CD4-positive, CD25-positive, alpha-beta regulatory T cell (primary cell): ENCODE measurements around the gene NOS1. TPM values are rescaled to one million over a fixed set of nuclear protein-coding genes. Genes with fewer than 3 reads are reported as not detected.

Experiments
- ATAC-seq, 2 donors: fragments of 150-1000 bp; cut with Tn5 transposase; one replicate each; pipeline ENCODE4 v1.10.0; 2021; ENCODE audit warnings: low read depth in 2 of 2, moderate number of reproducible peaks in 2 of 2, moderate library complexity in 1 of 2
- DNase-seq, 3 donors: peaks; one replicate each; pipeline versions ENCODE4 v3.0.0 to v3.0.0-alpha.2; 2012 to 2022; ENCODE audit warnings: mixed read lengths in 1 of 3
- H3K27ac ChIP-seq: one replicate; pipeline ENCODE4 v1.7.0; 2013; ENCODE audit warnings: mild to moderate bottlenecking, low read length; ENCODE audit not compliant: insufficient read depth, poor library complexity, severe bottlenecking
- H3K27me3 ChIP-seq: one replicate; pipeline ENCODE4 v1.7.0; 2013; ENCODE audit warnings: low read length; ENCODE audit not compliant: control insufficient read depth, insufficient read depth
- H3K36me3 ChIP-seq: one replicate; pipeline ENCODE4 v1.7.0; 2013; ENCODE audit warnings: mild to moderate bottlenecking, low read length, moderate library complexity; ENCODE audit not compliant: control insufficient read depth, insufficient read depth
- H3K4me1 ChIP-seq: 2 replicates; pipeline ENCODE4 v1.7.0; 2013; ENCODE audit warnings: mild to moderate bottlenecking, low read length; ENCODE audit not compliant: insufficient read depth, control insufficient read depth, poor library complexity, severe bottlenecking
- H3K4me3 ChIP-seq: one replicate; pipeline ENCODE4 v1.7.0; 2013; ENCODE audit warnings: low read depth, mild to moderate bottlenecking, low read length, moderate library complexity
- H3K9me3 ChIP-seq, 2 experiments: 1 replicate in 1 of 2; 2 replicates in 1 of 2; pipeline ENCODE4 v1.7.0; 2013; ENCODE audit warnings: low read length in 2 of 2, mild to moderate bottlenecking in 1 of 2, moderate library complexity in 1 of 2; ENCODE audit not compliant: control insufficient read depth in 2 of 2
- H3K27ac Mint-ChIP-seq, 3 donors: one replicate each; pipeline ENCODE4 v1.8.0; 2020 to 2022; ENCODE audit warnings: mild to moderate bottlenecking in 3 of 3, mixed read lengths in 3 of 3, moderate library complexity in 2 of 3
- H3K27me3 Mint-ChIP-seq: one replicate; pipeline ENCODE4 v1.8.0; 2022; ENCODE audit warnings: mild to moderate bottlenecking, mixed read lengths
- H3K36me3 Mint-ChIP-seq: one replicate; pipeline ENCODE4 v1.8.0; 2020; ENCODE audit warnings: mixed read lengths
- H3K4me1 Mint-ChIP-seq, 4 donors: one replicate each; pipeline ENCODE4 v1.8.0; 2020 to 2022; ENCODE audit warnings: mixed read lengths in 4 of 4, mild to moderate bottlenecking in 1 of 4
- H3K4me3 Mint-ChIP-seq, 4 donors: one replicate each; pipeline ENCODE4 v1.8.0; 2020 to 2022; ENCODE audit warnings: mild to moderate bottlenecking in 4 of 4, mixed read lengths in 4 of 4, moderate library complexity in 3 of 4
- H3K9me3 Mint-ChIP-seq, 7 donors: one replicate each; pipeline ENCODE4 v1.8.0; 2020 to 2022; ENCODE audit warnings: mixed read lengths in 7 of 7, mild to moderate bottlenecking in 3 of 7, moderate library complexity in 2 of 7
- polyA plus RNA-seq, 4 donors: library from polyadenylated mRNA; unstranded; fragments of 300-500 nt; fragmentation: Illumina TruSeq; gene quantifications; one replicate each; pipeline ENCODE4 v1.2.3, GENCODE V29; 2021
- total RNA-seq: library from RNA; stranded (reverse); gene quantifications from one replicate; pipeline ENCODE4 v1.2.3, GENCODE V29; 2022

The NOS1 gene
- total and polyA plus RNA-seq, 5 donors from 2014 or later: not detected

GRCh38 chr12:117329756-117330155 is 31.7 kb downstream of the NOS1 start:
- peaks cover 0 to 5% (median 0%) of the 10 kb centered on the region in 7 donors for H3K9me3 Mint-ChIP-seq
- no peaks in the 10 kb centered on the region for H3K27me3 ChIP-seq

GRCh38 chr12:117328556-117329100 is 32.8 kb downstream of the NOS1 start:
- Histone ChIP-seq H3K4me1 (no peaks in the 10 kb centered on the region), H3K36me3 (no peaks in the 10 kb centered on the region), H3K9me3 (no peaks in the 10 kb centered on the region), H3K4me3 (no peak overlapping the region), H3K27me3 (no peaks in the 10 kb centered on the region), H3K27ac (no peak overlapping the region)
- H3K4me1 Mint-ChIP-seq: no peaks in the 10 kb centered on the region
- DNase-seq (no peak), ATAC-seq (no peak)
- peaks cover 0 to 5% (median 0%) of the 10 kb centered on the region in 7 donors for H3K9me3 Mint-ChIP-seq
- H3K27me3 Mint-ChIP-seq: peaks cover 5% of the 10 kb centered on the region
- H3K27ac Mint-ChIP-seq: no peak overlapping the region
- H3K4me3 Mint-ChIP-seq: no peak overlapping the region
- no peaks in the 10 kb centered on the region for H3K36me3 Mint-ChIP-seq

More at GRCh38 chr12:117329756-117330155, 31.7 kb downstream of the NOS1 start:
- Histone ChIP-seq H3K36me3 (no peaks in the 10 kb centered on the region), H3K4me1 (no peaks in the 10 kb centered on the region), H3K9me3 (no peaks in the 10 kb centered on the region), H3K4me3 (no peak overlapping the region), H3K27ac (no peak overlapping the region)
- Mint-ChIP-seq H3K27me3 (peaks cover 16% of the 10 kb centered on the region), H3K4me3 (no peak overlapping the region), H3K27ac (no peak overlapping the region), H3K36me3 (no peaks in the 10 kb centered on the region), H3K4me1 (no peaks in the 10 kb centered on the region)
- no peak for DNase-seq
- ATAC-seq: no peak

GRCh38 chr12:117322428-117322827 is 39.0 kb downstream of the NOS1 start:
- Mint-ChIP-seq H3K36me3 (no peaks in the 10 kb centered on the region), H3K4me3 (no peak overlapping the region), H3K27ac (no peak overlapping the region), H3K27me3 (no peaks in the 10 kb centered on the region), H3K9me3 (peaks cover 0 to 2% (median 0%) of the 10 kb centered on the region in 7 donors), H3K4me1 (no peaks in the 10 kb centered on the region)
- no peak for ATAC-seq
- no peak for DNase-seq
- H3K27me3 ChIP-seq: no peaks in the 10 kb centered on the region
- H3K4me1 ChIP-seq: no peaks in the 10 kb centered on the region
- no peak overlapping the region for H3K27ac ChIP-seq
- no peaks in the 10 kb centered on the region for H3K36me3 ChIP-seq
- no peak overlapping the region for H3K4me3 ChIP-seq
- H3K9me3 ChIP-seq: no peaks in the 10 kb centered on the region

- H3K9me3 Mint-ChIP-seq: peaks cover 0 to 2% (median under 1%) of the 10 kb centered on the region in 7 donors
- H3K9me3 ChIP-seq: no peaks in the 10 kb centered on the region
- H3K27ac Mint-ChIP-seq: no peak overlapping the region
Observed at GRCh38 chr12:117321572-117321971, 39.9 kb downstream of the NOS1 start.

GRCh38 chr12:117318591-117318990 is 42.8 kb downstream of the NOS1 start:
- H3K27me3 Mint-ChIP-seq: no peaks in the 10 kb centered on the region
- ATAC-seq (no peak), DNase-seq (no peak)
- H3K27me3 ChIP-seq: no peaks in the 10 kb centered on the region
- no peaks in the 10 kb centered on the region for H3K4me1 Mint-ChIP-seq
- H3K27ac Mint-ChIP-seq: no peak overlapping the region
- no peaks in the 10 kb centered on the region for H3K4me1 ChIP-seq
- H3K36me3 Mint-ChIP-seq: no peaks in the 10 kb centered on the region
- peaks cover 0 to 3% of the 10 kb centered on the region in 2 experiments for H3K9me3 ChIP-seq
- no peaks in the 10 kb centered on the region for H3K36me3 ChIP-seq
- peaks cover 0 to 7% (median 5%) of the 10 kb centered on the region in 7 donors for H3K9me3 Mint-ChIP-seq
- no peak overlapping the region for H3K4me3 Mint-ChIP-seq
- H3K27ac ChIP-seq: no peak overlapping the region
- H3K4me3 ChIP-seq: no peak overlapping the region

More at GRCh38 chr12:117321572-117321971, 39.9 kb downstream of the NOS1 start:
- Mint-ChIP-seq H3K27me3 (no peaks in the 10 kb centered on the region), H3K36me3 (no peaks in the 10 kb centered on the region), H3K4me3 (no peak overlapping the region), H3K4me1 (no peaks in the 10 kb centered on the region)
- Histone ChIP-seq H3K27ac (no peak overlapping the region), H3K4me3 (no peak overlapping the region), H3K27me3 (no peaks in the 10 kb centered on the region), H3K36me3 (no peaks in the 10 kb centered on the region), H3K4me1 (no peaks in the 10 kb centered on the region)
- ATAC-seq: no peak
- DNase-seq: no peak

GRCh38 chr12:117316336-117316735 is 45.1 kb downstream of the NOS1 start:
- peaks cover 0 to 3% of the 10 kb centered on the region in 2 experiments for H3K9me3 ChIP-seq
- no peak overlapping the region for H3K4me3 ChIP-seq
- Mint-ChIP-seq H3K4me3 (no peak overlapping the region), H3K36me3 (no peaks in the 10 kb centered on the region), H3K4me1 (no peaks in the 10 kb centered on the region), H3K27me3 (no peaks in the 10 kb centered on the region), H3K9me3 (peaks cover 0 to 11% (median 5%) of the 10 kb centered on the region in 7 donors), H3K27ac (no peak overlapping the region)
- H3K27ac ChIP-seq: no peak overlapping the region
- no peaks in the 10 kb centered on the region for H3K27me3 ChIP-seq
- H3K36me3 ChIP-seq: no peaks in the 10 kb centered on the region
- no peak for ATAC-seq
- DNase-seq: no peak
- H3K4me1 ChIP-seq: no peaks in the 10 kb centered on the region

- H3K9me3 Mint-ChIP-seq: peaks cover 0 to 11% (median 5%) of the 10 kb centered on the region in 7 donors
- peaks cover 0 to 3% of the 10 kb centered on the region in 2 experiments for H3K9me3 ChIP-seq
- H3K27me3 Mint-ChIP-seq: no peaks in the 10 kb centered on the region
- no peak for DNase-seq
- peak overlapping the region in 1 of 3 donors; percentile 95 for H3K27ac Mint-ChIP-seq
- no peak for ATAC-seq
- no peak overlapping the region for H3K4me3 ChIP-seq
- H3K4me1 ChIP-seq: no peaks in the 10 kb centered on the region
- H3K27me3 ChIP-seq: no peaks in the 10 kb centered on the region
- H3K27ac ChIP-seq: no peak overlapping the region
- no peaks in the 10 kb centered on the region for H3K36me3 Mint-ChIP-seq
- no peak overlapping the region for H3K4me3 Mint-ChIP-seq
- H3K36me3 ChIP-seq: no peaks in the 10 kb centered on the region
- no peaks in the 10 kb centered on the region for H3K4me1 Mint-ChIP-seq
Observed at GRCh38 chr12:117313926-117314325, 47.5 kb downstream of the NOS1 start.

- Histone ChIP-seq H3K4me3 (no peak overlapping the region), H3K9me3 (peaks cover 0 to 3% of the 10 kb centered on the region in 2 experiments), H3K27me3 (no peaks in the 10 kb centered on the region), H3K36me3 (no peaks in the 10 kb centered on the region), H3K27ac (no peak overlapping the region), H3K4me1 (no peaks in the 10 kb centered on the region)
- Mint-ChIP-seq H3K36me3 (no peaks in the 10 kb centered on the region), H3K4me3 (no peak overlapping the region), H3K9me3 (peaks cover 0 to 11% (median 5%) of the 10 kb centered on the region in 7 donors), H3K27ac (no peak overlapping the region), H3K4me1 (no peaks in the 10 kb centered on the region), H3K27me3 (no peaks in the 10 kb centered on the region)
- ATAC-seq (no peak), DNase-seq (no peak)
Observed at GRCh38 chr12:117312770-117313169, 48.7 kb downstream of the NOS1 start.
